ENCODE results near the gene BCL11A. TPM values are rescaled to one million over a fixed set of nuclear protein-coding genes. Genes with fewer than 3 reads are reported as not detected.

Gene BCL11A
- total RNA-seq, 2 experiments from 2014 or later = not detected

DNA sequence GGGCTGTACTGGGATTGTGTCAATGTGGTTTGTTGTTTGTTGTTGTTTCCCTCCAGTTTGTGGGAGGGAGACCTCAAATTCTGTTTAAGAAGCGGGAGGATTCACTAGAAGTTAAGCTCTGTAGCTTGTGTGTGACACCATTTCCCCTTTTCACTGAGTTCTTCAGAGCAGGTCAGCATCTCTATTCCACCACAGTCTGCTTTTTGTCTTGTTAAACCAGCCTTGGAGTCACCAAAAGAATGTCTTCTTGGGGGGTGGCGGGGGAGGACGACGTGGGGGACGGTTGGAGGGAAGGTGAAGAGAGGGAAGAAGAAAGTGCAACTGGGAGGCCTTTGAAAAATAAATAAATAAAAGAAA is 2.3 kb upstream of the BCL11A start:
- H3K4me3 Mint-ChIP-seq = peak overlapping the region; percentile 60
- H3K27me3 Mint-ChIP-seq = peaks cover 77% of the 10 kb centered on the region
- H3K9me3 Mint-ChIP-seq = no peaks in the 10 kb centered on the region
- DNase-seq = no peak
- peaks cover 2% of the 10 kb centered on the region for H3K36me3 Mint-ChIP-seq (ENCODE audit: low read depth)
- ChIA-PET POLR2A (no interaction called here), CTCF (interaction anchor here (0.7 to 1.6 kb wide), 2 partner anchors 15 to 26 kb away, joined by 3 to 9 read pairs; no protein-coding TSS in a partner anchor)
- peaks cover 28% of the 10 kb centered on the region for H3K4me1 Mint-ChIP-seq
- H3K27ac Mint-ChIP-seq = no peak overlapping the region

DNA sequence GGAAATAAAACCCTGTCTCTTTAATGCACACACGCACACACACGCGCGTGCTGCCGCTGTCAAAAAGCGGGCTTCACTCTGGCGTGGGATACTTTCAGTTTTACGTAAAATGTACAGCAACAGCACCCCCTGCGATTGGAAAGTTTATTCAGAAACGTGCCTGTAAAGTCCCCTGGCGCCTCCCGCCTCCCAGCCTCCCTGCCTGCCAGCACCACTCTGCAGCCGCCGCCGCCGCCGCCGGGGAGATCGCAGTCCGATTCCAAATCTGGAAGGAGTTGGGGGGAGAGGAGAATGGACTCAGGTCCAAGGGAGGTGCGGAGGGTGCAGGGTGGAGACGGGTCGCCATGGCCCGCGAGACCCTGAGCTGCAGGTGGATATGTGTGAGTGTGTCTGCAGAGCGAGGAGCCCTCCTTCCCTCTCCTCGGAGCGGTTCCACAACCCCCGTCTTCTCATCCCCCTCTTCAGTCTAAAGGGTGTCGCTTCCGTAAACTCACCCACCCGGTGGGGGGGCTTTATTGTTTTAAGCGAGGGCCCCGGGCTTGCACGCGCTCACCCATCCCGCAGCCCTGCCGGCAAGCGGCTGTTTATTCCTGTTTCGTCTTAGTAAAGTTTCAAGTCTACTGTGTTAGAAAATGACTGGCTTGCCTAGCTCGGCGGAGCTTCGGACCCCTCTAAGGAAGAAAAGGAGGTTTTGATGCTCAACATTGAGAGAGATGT is 1.8 kb upstream of the BCL11A start:
- Mint-ChIP-seq H3K9me3 (no peaks in the 10 kb centered on the region), H3K27ac (no peak overlapping the region), H3K4me3 (peak overlapping the region; percentile 60), H3K4me1 (peaks cover 30% of the 10 kb centered on the region), H3K27me3 (peaks cover 75% of the 10 kb centered on the region), H3K36me3 (ENCODE audit: low read depth) (peaks cover 2% of the 10 kb centered on the region)
- ChIA-PET POLR2A (no interaction called here), CTCF (interaction anchor here (0.7 to 1.6 kb wide), 2 partner anchors 16 to 26 kb away, joined by 3 to 9 read pairs; no protein-coding TSS in a partner anchor)
- peak; percentile 55 for DNase-seq

DNA sequence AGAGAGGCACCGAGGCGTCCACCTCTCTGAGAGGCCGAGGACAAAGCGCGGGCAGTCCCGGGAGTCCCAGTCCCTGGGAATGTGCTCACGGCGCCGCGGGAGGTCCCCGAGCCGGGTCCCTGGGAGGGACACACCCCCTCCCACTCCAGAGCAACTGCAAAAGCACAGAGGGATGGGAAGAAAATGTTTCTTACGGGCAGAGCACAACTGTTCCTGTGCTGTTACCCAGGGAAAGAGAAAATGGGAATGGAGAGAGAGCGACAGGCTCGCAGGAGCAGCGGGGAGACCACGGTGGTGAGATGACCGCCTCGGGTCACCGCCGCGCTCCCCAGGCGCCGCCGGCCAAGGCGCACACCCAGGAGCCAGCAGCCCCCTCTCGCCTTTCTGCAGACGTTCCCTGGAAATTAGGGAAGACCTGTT is 1.2 kb upstream of the BCL11A start:
- ChIA-PET POLR2A (no interaction called here), CTCF (no interaction called here)
- H3K27me3 Mint-ChIP-seq = peaks cover 75% of the 10 kb centered on the region
- no peak overlapping the region for H3K27ac Mint-ChIP-seq
- peak overlapping the region; percentile 60 for H3K4me3 Mint-ChIP-seq
- no peak for DNase-seq
- peaks cover 36% of the 10 kb centered on the region for H3K4me1 Mint-ChIP-seq
- H3K9me3 Mint-ChIP-seq = no peaks in the 10 kb centered on the region
- peaks cover 2% of the 10 kb centered on the region for H3K36me3 Mint-ChIP-seq (ENCODE audit: low read depth)

DNA sequence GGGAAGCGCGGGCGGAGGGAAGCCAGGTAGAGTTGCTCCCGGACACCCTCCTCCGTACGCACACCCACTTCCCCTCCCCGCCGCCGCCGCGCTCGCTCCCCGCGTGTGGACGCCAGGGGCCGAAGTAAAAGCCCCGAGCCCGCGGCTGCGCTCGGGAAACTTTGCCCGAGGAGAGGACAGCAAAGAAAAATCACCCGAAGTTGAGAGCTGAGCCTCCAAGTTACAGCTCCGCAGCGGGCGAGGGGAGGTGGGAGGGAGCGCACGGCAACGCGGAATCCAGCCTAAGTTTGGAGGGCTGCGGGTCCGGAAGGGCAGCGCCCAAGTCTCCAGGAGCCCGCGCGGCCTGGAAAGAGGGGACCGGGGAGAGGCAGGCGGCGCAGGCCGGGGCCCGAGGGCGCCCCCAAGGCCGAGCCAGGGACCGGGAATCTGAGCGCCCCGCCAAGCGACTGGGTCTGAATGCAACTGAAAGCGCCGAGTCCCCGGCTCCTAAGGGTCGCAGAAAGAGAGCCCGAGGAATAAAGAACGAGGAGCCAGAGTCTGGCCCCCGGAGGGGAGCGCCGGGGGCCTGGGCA is 706 bp upstream of the BCL11A start:
- H3K4me3 Mint-ChIP-seq = peak overlapping the region; percentile 60
- POLR2A ChIA-PET = no interaction called here

DNA sequence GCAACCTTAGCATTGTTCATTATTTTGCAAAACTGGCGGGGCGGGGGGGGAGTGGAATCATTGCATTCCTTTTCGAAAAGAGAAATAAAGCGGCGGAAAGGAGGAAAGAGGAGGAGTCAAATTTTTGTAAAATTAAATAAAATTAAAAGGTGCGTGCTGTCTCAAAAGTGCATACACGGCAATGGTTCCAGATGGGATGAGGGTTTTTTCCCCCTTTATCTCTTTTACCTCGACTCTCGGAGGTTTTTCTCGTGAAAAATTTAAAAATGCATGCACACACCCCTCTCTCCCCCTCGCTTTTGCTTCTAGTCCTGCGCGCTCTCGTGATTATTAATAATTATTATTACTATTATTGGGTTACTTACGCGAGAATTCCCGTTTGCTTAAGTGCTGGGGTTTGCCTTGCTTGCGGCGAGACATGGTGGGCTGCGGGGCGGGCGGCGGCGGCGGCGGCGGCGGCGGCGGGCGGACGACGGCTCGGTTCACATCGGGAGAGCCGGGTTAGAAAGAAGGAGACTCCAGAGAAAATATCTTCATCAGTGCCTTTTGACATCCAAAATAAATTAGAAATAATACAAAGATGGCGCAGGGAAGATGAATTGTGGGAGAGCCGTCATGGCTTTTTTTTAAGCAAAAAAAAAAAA is 481 bp downstream of the BCL11A start:
- peaks cover 2% of the 10 kb centered on the region for H3K36me3 Mint-ChIP-seq (ENCODE audit: low read depth)

More for the DNA sequence above, 706 bp upstream of the BCL11A start:
- peaks cover 73% of the 10 kb centered on the region for H3K27me3 Mint-ChIP-seq
- H3K4me1 Mint-ChIP-seq = peaks cover 38% of the 10 kb centered on the region
- no peaks in the 10 kb centered on the region for H3K9me3 Mint-ChIP-seq
- CTCF ChIA-PET = no interaction called here
- peaks cover 2% of the 10 kb centered on the region for H3K36me3 Mint-ChIP-seq (ENCODE audit: low read depth)
- no peak overlapping the region for H3K27ac Mint-ChIP-seq
- peak; percentile 26 for DNase-seq

DNA sequence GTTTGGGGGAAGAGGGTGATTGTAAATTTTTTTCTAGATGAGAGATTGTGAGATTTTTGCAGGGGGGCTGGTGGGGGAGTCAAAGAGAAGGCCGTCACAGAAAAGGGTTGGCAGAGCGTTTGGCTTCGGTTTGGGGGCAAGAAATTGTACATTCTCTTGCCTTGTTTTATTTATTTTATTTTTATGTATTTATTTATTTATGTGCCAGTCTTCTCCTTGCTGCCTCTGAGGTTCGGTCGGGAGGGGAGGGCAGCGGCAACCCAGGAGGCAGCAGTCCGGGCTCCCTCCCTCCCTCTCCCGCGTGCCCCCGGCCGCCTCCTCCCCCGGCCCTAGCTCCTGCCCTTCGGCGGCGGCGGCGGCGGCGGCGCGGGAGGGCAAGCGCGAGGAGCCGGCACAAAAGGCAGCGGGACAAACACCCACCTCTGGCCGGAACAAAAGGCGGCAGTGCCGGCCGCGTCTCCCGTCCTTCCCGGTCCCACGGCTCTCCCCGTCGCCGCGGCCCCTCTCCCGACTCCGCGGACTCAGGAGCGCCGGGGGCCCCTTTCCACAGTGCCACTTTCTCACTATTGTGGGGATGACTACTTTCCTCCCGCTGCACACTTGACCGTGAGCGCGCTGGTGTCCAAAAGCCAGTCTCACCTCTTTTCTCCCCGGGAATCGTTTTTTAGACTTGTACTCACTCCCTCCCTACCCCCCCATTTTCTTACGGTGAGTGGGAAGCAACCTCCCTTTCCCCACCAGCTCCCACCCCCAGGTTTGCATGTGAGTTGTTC is 1.2 kb downstream of the BCL11A start:
- Mint-ChIP-seq H3K27me3 (peaks cover 79% of the 10 kb centered on the region), H3K4me1 (peaks cover 41% of the 10 kb centered on the region), H3K36me3 (ENCODE audit: low read depth) (peaks cover 2% of the 10 kb centered on the region), H3K9me3 (no peaks in the 10 kb centered on the region), H3K27ac (no peak overlapping the region), H3K4me3 (peak overlapping the region; percentile 44)
- CTCF ChIA-PET = no interaction called here
- POLR2A ChIA-PET = no interaction called here
- no peak for DNase-seq

More for the DNA sequence above, 481 bp downstream of the BCL11A start:
- CTCF ChIA-PET = no interaction called here
- DNase-seq = no peak
- Mint-ChIP-seq H3K4me3 (peak overlapping the region; percentile 73), H3K9me3 (no peaks in the 10 kb centered on the region), H3K27ac (no peak overlapping the region), H3K27me3 (peaks cover 79% of the 10 kb centered on the region), H3K4me1 (peaks cover 42% of the 10 kb centered on the region)
- POLR2A ChIA-PET = no interaction called here

DNA sequence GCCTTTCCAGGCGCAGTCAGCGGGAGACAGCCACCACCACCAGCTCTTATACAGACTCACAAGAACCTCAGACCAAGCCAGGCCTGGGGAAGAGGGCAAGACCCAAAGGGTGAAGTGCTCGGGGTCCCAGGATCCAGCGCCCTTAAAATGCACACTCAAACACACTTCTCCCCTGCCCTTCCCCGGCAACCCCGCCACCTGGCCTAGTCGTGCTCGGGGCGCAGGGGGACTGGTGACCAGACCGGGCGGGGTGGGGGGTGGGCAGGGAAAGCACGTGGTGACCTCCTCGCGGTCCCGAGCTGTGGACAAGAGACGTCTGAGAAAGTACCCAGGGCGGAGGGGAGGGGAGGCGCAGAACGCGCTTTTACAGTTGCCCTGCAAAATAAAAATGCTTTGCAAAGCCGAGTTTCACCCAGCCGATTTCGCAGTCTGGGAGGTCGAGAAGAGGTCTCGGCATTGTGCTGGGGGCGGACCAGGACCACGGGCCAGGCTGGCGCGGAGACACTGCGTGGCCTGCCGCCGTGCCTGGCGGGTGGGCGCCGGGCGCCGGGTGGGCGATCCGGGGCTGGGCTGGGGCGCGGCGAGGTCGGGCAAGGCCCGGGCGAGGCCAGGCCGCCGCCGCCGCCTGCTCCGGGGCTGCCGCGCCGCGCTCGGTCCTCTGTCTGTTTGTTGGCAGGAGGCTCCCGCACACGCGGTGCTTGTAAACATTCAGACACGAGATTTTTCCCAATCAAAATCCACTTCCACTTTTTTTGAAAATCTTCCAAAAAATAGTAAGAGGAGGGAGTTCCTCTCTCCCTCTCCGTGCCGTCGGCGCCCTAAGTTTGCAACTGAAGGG is 2.0 kb downstream of the BCL11A start:
- DNase-seq = no peak
- CTCF ChIA-PET = interaction anchor here (1.3 to 2.1 kb wide), 2 partner anchors 9 kb away, joined by 4 to 7 read pairs; no protein-coding TSS in a partner anchor
- Mint-ChIP-seq H3K4me1 (peaks cover 37% of the 10 kb centered on the region), H3K27me3 (peaks cover 79% of the 10 kb centered on the region), H3K9me3 (no peaks in the 10 kb centered on the region), H3K4me3 (peak overlapping the region; percentile 44), H3K36me3 (ENCODE audit: low read depth) (peaks cover 2% of the 10 kb centered on the region), H3K27ac (no peak overlapping the region)
- POLR2A ChIA-PET = no interaction called here

DNA sequence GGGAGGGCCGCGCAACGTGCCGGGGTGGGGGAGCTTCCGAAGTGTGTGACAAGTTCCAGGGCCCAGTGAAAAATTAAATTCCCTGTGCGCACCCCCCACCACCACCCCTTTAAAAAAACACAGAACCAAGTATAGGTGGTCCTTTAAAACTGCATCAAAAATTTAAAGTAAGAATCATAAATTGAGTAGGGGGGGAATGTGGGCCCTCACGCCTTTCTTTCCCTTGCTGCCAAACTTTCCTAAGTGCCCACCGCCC is 2.5 kb downstream of the BCL11A start:
- Mint-ChIP-seq H3K4me3 (no peak overlapping the region), H3K27me3 (peaks cover 79% of the 10 kb centered on the region), H3K9me3 (no peaks in the 10 kb centered on the region), H3K27ac (no peak overlapping the region), H3K36me3 (ENCODE audit: low read depth) (peaks cover 2% of the 10 kb centered on the region), H3K4me1 (peaks cover 36% of the 10 kb centered on the region)
- ChIA-PET CTCF (interaction anchor here (1.2 to 2.1 kb wide), 3 partner anchors 9 to 15 kb away, joined by 4 to 7 read pairs (median 4); no protein-coding TSS in a partner anchor), POLR2A (no interaction called here)
- DNase-seq = no peak

DNA sequence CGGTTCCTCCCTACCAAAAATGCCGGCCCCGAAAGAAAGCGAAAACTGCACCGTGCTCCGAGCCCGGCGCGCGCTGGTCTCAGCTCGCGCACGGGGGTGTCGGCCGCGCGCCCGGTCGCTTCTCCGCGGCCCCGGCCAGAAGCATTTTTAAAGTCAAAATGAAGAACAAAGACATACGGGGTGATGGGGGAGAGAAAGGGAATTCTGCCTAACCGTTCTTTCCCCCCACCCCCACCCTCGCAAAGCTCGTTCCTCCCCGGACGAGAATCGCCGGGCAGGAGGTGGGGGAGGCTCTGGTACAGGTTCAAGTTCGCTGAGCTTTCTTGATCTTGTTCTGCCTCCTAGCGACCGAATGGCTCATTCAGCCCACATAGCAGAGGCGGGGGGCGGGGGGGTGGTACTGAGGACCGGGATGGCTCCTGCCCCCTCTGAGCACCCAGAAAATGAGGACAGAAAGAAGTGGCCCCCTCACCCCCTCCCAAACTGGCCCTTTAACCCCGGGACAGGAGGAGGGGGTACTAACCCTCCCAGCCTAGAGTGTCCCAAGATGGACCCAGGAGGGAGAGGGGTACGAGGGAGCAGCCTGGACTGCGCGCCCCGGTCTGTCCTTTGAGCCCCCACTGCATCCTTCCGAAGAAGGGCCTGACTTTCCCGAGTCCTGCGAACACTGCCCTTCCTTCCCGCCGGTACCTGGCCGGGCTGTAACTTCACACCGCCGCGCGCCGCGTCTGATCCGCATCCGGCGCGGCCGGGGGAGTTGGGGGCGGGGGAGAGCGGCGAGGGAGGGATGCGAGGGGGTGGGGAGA is 3.1 kb downstream of the BCL11A start:
- H3K27me3 Mint-ChIP-seq = peaks cover 78% of the 10 kb centered on the region
- POLR2A ChIA-PET = no interaction called here
- peaks cover 2% of the 10 kb centered on the region for H3K36me3 Mint-ChIP-seq (ENCODE audit: low read depth)
- H3K4me1 Mint-ChIP-seq = peaks cover 31% of the 10 kb centered on the region
- peak; percentile 42 for DNase-seq
- H3K4me3 Mint-ChIP-seq = peak overlapping the region; percentile 74
- CTCF ChIA-PET = interaction anchor here (0.5 to 2.1 kb wide), 12 partner anchors 8 to 1526 kb away, joined by 3 to 8 read pairs (median 4); no protein-coding TSS in a partner anchor
- no peaks in the 10 kb centered on the region for H3K9me3 Mint-ChIP-seq
- no peak overlapping the region for H3K27ac Mint-ChIP-seq

DNA sequence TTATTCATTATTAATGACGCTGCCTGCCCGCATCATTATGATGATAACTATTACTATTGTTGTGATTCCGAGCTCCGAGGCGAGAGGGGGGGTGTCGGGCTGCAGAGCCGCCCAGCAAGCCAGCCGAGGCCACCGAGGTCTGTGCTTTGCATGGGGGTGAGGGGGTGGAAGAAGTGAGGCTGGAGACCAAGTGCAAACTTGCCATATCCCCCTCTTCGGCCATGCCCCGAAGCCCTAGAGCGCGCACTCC is 3.6 kb downstream of the BCL11A start:
- DNase-seq = no peak
- Mint-ChIP-seq H3K27me3 (peaks cover 77% of the 10 kb centered on the region), H3K27ac (no peak overlapping the region), H3K9me3 (no peaks in the 10 kb centered on the region), H3K36me3 (ENCODE audit: low read depth) (peaks cover 2% of the 10 kb centered on the region), H3K4me1 (peaks cover 27% of the 10 kb centered on the region), H3K4me3 (peak overlapping the region; percentile 74)
- ChIA-PET POLR2A (no interaction called here), CTCF (interaction anchor here (0.5 to 2.1 kb wide), 12 partner anchors 8 to 1525 kb away, joined by 3 to 8 read pairs (median 4); no protein-coding TSS in a partner anchor)

DNA sequence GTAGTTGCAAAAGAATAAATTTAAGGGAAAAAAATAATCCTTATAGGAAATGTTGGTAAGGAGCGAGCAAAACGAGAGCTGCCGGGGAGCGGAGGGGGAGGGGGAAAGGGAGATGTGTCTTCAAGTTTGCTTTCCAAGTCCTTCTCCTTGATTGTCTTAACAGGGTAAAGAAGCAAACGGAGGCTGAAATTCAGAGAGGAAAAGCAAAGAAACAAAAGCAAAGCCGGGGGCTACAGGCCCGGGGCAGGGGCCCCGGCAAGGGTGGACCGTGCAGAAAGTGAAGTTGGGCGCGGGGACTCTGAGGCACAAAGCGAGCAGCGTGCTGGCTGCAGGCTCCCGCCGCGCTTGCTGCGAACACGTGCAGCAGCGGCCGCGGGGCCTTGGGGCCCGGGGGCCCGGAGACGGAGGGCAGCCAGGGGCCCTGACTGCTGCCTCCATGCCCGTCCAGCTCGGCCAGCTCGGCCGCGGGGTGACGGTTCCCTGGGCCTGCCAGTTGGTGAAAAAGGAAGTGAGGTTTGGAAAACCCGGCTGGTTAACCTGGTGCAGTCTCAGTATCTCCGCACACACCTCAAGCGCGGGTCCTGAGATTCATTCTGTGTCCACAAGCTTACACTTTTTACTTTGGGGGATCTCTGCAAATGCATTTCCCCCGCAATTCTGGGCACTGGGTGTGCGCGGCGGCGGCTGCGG is 4.1 kb downstream of the BCL11A start:
- Mint-ChIP-seq H3K36me3 (ENCODE audit: low read depth) (peaks cover 2% of the 10 kb centered on the region), H3K9me3 (no peaks in the 10 kb centered on the region), H3K27ac (no peak overlapping the region), H3K4me1 (peaks cover 27% of the 10 kb centered on the region), H3K4me3 (peak overlapping the region; percentile 74), H3K27me3 (peaks cover 79% of the 10 kb centered on the region)
- CTCF ChIA-PET = interaction anchor here (0.5 to 2.1 kb wide), 10 partner anchors 10 to 1525 kb away, joined by 3 to 8 read pairs (median 4); no protein-coding TSS in a partner anchor
- no peak for DNase-seq
- POLR2A ChIA-PET = no interaction called here
